ENCODE data around the gene OCIAD2. TPM values are rescaled to one million over a fixed set of nuclear protein-coding genes. Genes with fewer than 3 reads are reported as not detected.
A peak's percentile ranks its signal among the peaks of the same experiment; 100 is the strongest.

OCIAD2 gene
- total RNA-seq, 1 donor from 2014 or later: 29.7 TPM

GRCh38 chr4:48907706-48908477 is 1.3 kb upstream of the OCIAD2 start:
- Mint-ChIP-seq H3K9me3 (peaks cover 3% of the 10 kb centered on the region), H3K27ac (ENCODE audit: unreplicated experiment) (no peak overlapping the region), H3K4me3 (peak overlapping the region; percentile 95), H3K4me1 (peaks cover 23% of the 10 kb centered on the region), H3K27me3 (ENCODE audit: low read depth) (no peaks in the 10 kb centered on the region), H3K36me3 (ENCODE audit: low read depth) (peaks cover 2% of the 10 kb centered on the region)
- no peak for DNase-seq (ENCODE audit: low read depth, low spot score)
- TF ChIP-seq, protein P1, sequence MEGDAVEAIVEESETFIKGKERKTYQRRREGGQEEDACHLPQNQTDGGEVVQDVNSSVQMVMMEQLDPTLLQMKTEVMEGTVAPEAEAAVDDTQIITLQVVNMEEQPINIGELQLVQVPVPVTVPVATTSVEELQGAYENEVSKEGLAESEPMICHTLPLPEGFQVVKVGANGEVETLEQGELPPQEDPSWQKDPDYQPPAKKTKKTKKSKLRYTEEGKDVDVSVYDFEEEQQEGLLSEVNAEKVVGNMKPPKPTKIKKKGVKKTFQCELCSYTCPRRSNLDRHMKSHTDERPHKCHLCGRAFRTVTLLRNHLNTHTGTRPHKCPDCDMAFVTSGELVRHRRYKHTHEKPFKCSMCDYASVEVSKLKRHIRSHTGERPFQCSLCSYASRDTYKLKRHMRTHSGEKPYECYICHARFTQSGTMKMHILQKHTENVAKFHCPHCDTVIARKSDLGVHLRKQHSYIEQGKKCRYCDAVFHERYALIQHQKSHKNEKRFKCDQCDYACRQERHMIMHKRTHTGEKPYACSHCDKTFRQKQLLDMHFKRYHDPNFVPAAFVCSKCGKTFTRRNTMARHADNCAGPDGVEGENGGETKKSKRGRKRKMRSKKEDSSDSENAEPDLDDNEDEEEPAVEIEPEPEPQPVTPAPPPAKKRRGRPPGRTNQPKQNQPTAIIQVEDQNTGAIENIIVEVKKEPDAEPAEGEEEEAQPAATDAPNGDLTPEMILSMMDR (conservative IDR thresholded peaks at IDR 0.05): no peak

- Mint-ChIP-seq H3K4me3 (peak overlapping the region; percentile 63), H3K4me1 (peaks cover 23% of the 10 kb centered on the region), H3K27me3 (ENCODE audit: low read depth) (no peaks in the 10 kb centered on the region), H3K9me3 (no peaks in the 10 kb centered on the region), H3K36me3 (ENCODE audit: low read depth) (peaks cover 2% of the 10 kb centered on the region), H3K27ac (ENCODE audit: unreplicated experiment) (no peak overlapping the region)
- DNase-seq (ENCODE audit: low read depth, low spot score): no peak
- TF ChIP-seq, protein P1 (conservative IDR thresholded peaks at IDR 0.05): peak; percentile 33
Measured at GRCh38 chr4:48905363-48906015, 1.1 kb downstream of the OCIAD2 start.

DNA sequence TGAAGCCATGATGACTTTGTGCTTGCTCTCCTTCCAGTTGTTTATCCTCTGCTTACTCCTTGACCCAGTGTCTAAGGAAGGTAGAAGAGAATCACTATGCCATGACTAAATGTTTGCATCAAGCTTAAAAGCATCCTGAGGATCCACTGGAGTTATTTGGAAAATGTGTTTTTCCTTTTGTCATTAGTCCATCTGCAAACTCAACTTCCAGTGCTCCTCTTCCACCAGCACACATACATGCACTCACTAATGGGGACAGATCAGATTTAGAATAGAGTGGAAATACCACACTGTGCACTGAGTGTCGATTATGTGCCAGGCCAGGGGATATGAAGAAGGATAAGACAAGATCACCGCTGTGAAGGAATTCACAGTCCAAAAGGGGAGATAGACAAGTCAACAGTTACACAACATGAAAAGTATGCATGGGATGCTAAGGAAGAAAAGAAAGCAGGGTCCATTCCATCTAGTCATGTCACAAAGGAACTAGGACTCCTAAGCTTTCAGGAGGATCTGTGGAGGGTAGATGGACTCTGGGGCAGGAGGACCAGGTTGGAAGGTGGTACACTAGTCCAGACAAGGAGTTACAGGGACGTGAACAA is 1.9 kb downstream of the OCIAD2 start:
- DNase-seq (ENCODE audit: low read depth, low spot score): no peak
- Mint-ChIP-seq H3K9me3 (no peaks in the 10 kb centered on the region), H3K4me1 (peaks cover 26% of the 10 kb centered on the region), H3K27ac (ENCODE audit: unreplicated experiment) (no peak overlapping the region), H3K27me3 (ENCODE audit: low read depth) (no peaks in the 10 kb centered on the region), H3K4me3 (peak overlapping the region; percentile 63), H3K36me3 (ENCODE audit: low read depth) (peaks cover 2% of the 10 kb centered on the region)
- TF ChIP-seq, protein P1 (conservative IDR thresholded peaks at IDR 0.05): no peak

- Mint-ChIP-seq H3K4me1 (peaks cover 30% of the 10 kb centered on the region), H3K4me3 (no peak overlapping the region), H3K36me3 (ENCODE audit: low read depth) (peaks cover 2% of the 10 kb centered on the region), H3K27me3 (ENCODE audit: low read depth) (no peaks in the 10 kb centered on the region), H3K27ac (ENCODE audit: unreplicated experiment) (no peak overlapping the region), H3K9me3 (no peaks in the 10 kb centered on the region)
- no peak for DNase-seq (ENCODE audit: low read depth, low spot score)
- TF ChIP-seq, protein P1 (conservative IDR thresholded peaks at IDR 0.05): no peak
Measured at GRCh38 chr4:48904101-48904500, 2.5 kb downstream of the OCIAD2 start.

DNA sequence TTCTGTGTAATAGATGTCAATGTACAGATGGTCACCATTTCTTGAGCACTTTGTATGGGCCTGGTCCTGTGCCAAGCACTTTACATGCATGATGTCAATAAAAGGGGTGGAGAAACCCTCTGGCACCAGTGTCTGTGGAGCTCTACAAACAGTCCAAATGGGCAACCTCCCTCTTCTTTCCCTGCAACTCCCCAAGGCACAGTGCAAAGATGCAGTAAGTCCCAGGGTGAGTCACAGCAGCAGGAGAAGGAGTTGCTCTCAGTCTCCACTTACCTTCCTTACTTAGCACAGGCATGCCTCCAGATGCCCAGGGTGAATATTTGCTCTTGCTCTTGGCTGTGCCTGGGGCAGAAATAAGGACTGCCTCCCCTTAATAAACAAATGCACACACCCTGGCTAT is 4.3 kb downstream of the OCIAD2 start:
- TF ChIP-seq, protein P1 (conservative IDR thresholded peaks at IDR 0.05): no peak
- Mint-ChIP-seq H3K27ac (ENCODE audit: unreplicated experiment) (no peak overlapping the region), H3K4me3 (no peak overlapping the region), H3K27me3 (ENCODE audit: low read depth) (no peaks in the 10 kb centered on the region), H3K36me3 (ENCODE audit: low read depth) (peaks cover 4% of the 10 kb centered on the region), H3K9me3 (no peaks in the 10 kb centered on the region), H3K4me1 (peaks cover 32% of the 10 kb centered on the region)
- no peak for DNase-seq (ENCODE audit: low read depth, low spot score)
